Trophoblast cell (in vitro differentiated cells and primary cell): ENCODE results near the gene PAEP.

Experiments
- DNase-seq, 2 donors: peaks; one replicate each; pipeline ENCODE4 v3.0.0-alpha.2; 2016
- H2AFZ ChIP-seq: 2 replicates; pipeline ENCODE4 v1.6.1; 2013; ENCODE audit warnings: low read length, moderate library complexity, mild to moderate bottlenecking; ENCODE audit not compliant: insufficient read depth, poor library complexity
- H2AK5ac ChIP-seq: 2 replicates; pipeline ENCODE4 v1.6.1; 2013; ENCODE audit warnings: mild to moderate bottlenecking, low read length
- H2BK120ac ChIP-seq: 2 replicates; pipeline ENCODE4 v1.6.1; 2013; ENCODE audit warnings: low read length, mild to moderate bottlenecking, moderate library complexity; ENCODE audit not compliant: insufficient read depth, poor library complexity
- H2BK12ac ChIP-seq: 2 replicates; pipeline ENCODE4 v1.6.1; 2013; ENCODE audit warnings: mild to moderate bottlenecking, low read length, moderate library complexity
- H2BK5ac ChIP-seq: 2 replicates; pipeline ENCODE4 v1.6.1; 2013; ENCODE audit warnings: low read length, low read depth, moderate library complexity, mild to moderate bottlenecking; ENCODE audit not compliant: poor library complexity
- H3K14ac ChIP-seq: 2 replicates; pipeline ENCODE4 v1.6.1; 2013; ENCODE audit warnings: mild to moderate bottlenecking, low read length
- H3K18ac ChIP-seq: 2 replicates; pipeline ENCODE4 v1.6.1; 2013; ENCODE audit warnings: mild to moderate bottlenecking, low read length
- H3K23ac ChIP-seq: 2 replicates; pipeline ENCODE4 v1.6.1; 2013; ENCODE audit warnings: low read length
- H3K27ac ChIP-seq: 2 replicates; pipeline ENCODE4 v1.5.1; 2013; ENCODE audit warnings: low read depth, mild to moderate bottlenecking, inconsistent platforms, low read length, moderate library complexity
- H3K27me3 ChIP-seq: 2 replicates; pipeline ENCODE4 v1.6.1; 2013; ENCODE audit warnings: inconsistent platforms, mild to moderate bottlenecking, low read length, moderate library complexity; ENCODE audit not compliant: insufficient read depth
- H3K36me3 ChIP-seq, 2 experiments: 1 replicate in 1 of 2; 2 replicates in 1 of 2; pipeline ENCODE4 v1.6.1; 2013; ENCODE audit warnings: low read length in 2 of 2, mild to moderate bottlenecking in 2 of 2, moderate library complexity in 1 of 2; ENCODE audit not compliant: insufficient read depth in 2 of 2, control insufficient read depth in 1 of 2
- H3K4ac ChIP-seq: 2 replicates; pipeline ENCODE4 v1.6.1; 2013; ENCODE audit warnings: low read depth, mild to moderate bottlenecking, low read length, moderate library complexity
- H3K4me1 ChIP-seq, 2 experiments: 1 replicate in 1 of 2; 2 replicates in 1 of 2; pipeline ENCODE4 v1.6.1; 2013; ENCODE audit warnings: low read length in 2 of 2, mild to moderate bottlenecking in 2 of 2, moderate library complexity in 1 of 2; ENCODE audit not compliant: insufficient read depth in 2 of 2, control insufficient read depth in 1 of 2
- H3K4me2 ChIP-seq: 2 replicates; pipeline ENCODE4 v1.6.1; 2013; ENCODE audit warnings: inconsistent platforms, mild to moderate bottlenecking, low read length, moderate library complexity
- H3K4me3 ChIP-seq: 2 replicates; pipeline ENCODE4 v1.5.1; 2013; ENCODE audit warnings: mild to moderate bottlenecking, low read depth, low read length, inconsistent platforms
- H3K79me1 ChIP-seq: one replicate; pipeline ENCODE4 v1.6.1; 2013; ENCODE audit warnings: low read length
- H3K79me2 ChIP-seq: 2 replicates; pipeline ENCODE4 v1.6.1; 2013; ENCODE audit warnings: low read length, mild to moderate bottlenecking; ENCODE audit not compliant: control insufficient read depth, insufficient read depth, poor library complexity
- H3K9ac ChIP-seq: 2 replicates; pipeline ENCODE4 v1.6.1; 2013; ENCODE audit warnings: mild to moderate bottlenecking, low read length
- H3K9me3 ChIP-seq: 2 replicates; pipeline ENCODE4 v1.6.1; 2013; ENCODE audit warnings: low read depth, mild to moderate bottlenecking, control low read depth, inconsistent platforms, low read length; ENCODE audit not compliant: insufficient read depth
- H4K12ac ChIP-seq: 2 replicates; pipeline ENCODE4 v1.6.1; 2013; ENCODE audit warnings: low read depth, mild to moderate bottlenecking, low read length, moderate library complexity
- H4K8ac ChIP-seq: 2 replicates; pipeline ENCODE4 v1.6.1; 2013; ENCODE audit warnings: low read depth, mild to moderate bottlenecking, low read length, moderate library complexity
- H4K91ac ChIP-seq: one replicate; pipeline ENCODE4 v1.6.1; 2013; ENCODE audit warnings: low read depth, mild to moderate bottlenecking, low read length, moderate library complexity
- WGBS: extraction: QIAGEN DNeasy Blood & Tissue Kit; methylation state at CpG from one replicate; pipeline ENCODE4 v1.1.7; 2013; ENCODE audit warnings: missing lambda C conversion rate; ENCODE audit not compliant: insufficient read length, insufficient coverage; ENCODE audit errors: extremely low coverage; 5-methylcytosine and 5-hydroxymethylcytosine counted together

The PAEP gene

GRCh38 chr9:135575995-135576631, 14.6 kb downstream of the PAEP start:
- Histone ChIP-seq H3K18ac (no peak overlapping the region), H3K4ac (no peak overlapping the region), H4K8ac (no peak overlapping the region), H3K79me2 (no peaks in the 10 kb centered on the region), H3K9me3 (peaks cover 10% of the 10 kb centered on the region), H2BK12ac (no peak overlapping the region), H3K4me3 (no peak overlapping the region), H2BK5ac (no peak overlapping the region), H2BK120ac (no peak overlapping the region), H3K36me3 (no peaks in the 10 kb centered on the region), H3K23ac (no peak overlapping the region), H3K9ac (no peak overlapping the region), H4K91ac (no peak overlapping the region), H3K14ac (no peak overlapping the region), H2AFZ (no peak overlapping the region), H2AK5ac (no peak overlapping the region), H3K27ac (no peak overlapping the region), H3K27me3 (no peaks in the 10 kb centered on the region), H3K4me2 (no peak overlapping the region), H3K79me1 (no peaks in the 10 kb centered on the region), H3K4me1 (no peaks in the 10 kb centered on the region), H4K12ac (no peak overlapping the region)
- WGBS: no CpG with 5 or more reads among the region's 22 CpGs
- DNase-seq: no peak

DNA sequence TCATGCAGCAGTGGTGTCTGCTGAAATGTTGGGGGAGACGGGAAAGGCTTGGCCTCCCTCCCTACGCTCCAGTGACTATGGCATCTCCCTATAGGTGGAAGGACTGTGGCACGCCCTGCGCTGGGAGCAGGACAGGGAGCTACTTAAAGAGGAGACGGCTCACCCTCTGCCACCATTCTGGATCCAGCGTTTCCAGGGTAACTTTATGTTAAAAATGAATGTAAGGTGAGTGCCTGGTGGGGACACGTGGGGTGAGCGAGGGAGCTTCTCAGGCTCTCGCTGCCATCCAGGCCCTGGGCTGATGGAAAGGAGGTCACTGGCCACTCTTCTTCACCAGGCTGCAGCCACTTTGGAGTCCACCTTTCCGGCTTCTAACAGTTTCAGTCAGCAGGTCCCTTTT, 15.7 kb downstream of the PAEP start:
- no CpG with 5 or more reads among the region's 10 CpGs for WGBS
- no peak for DNase-seq
- Histone ChIP-seq H3K79me2 (no peaks in the 10 kb centered on the region), H3K27me3 (no peaks in the 10 kb centered on the region), H3K9me3 (peaks cover 16% of the 10 kb centered on the region), H4K91ac (no peak overlapping the region), H3K9ac (no peak overlapping the region), H2BK12ac (no peak overlapping the region), H2BK5ac (no peak overlapping the region), H3K4ac (no peak overlapping the region), H3K36me3 (no peaks in the 10 kb centered on the region), H4K8ac (no peak overlapping the region), H2BK120ac (no peak overlapping the region), H3K4me2 (no peak overlapping the region), H3K23ac (no peak overlapping the region), H4K12ac (no peak overlapping the region), H3K18ac (no peak overlapping the region), H2AFZ (no peak overlapping the region), H3K27ac (no peak overlapping the region), H3K4me3 (no peak overlapping the region), H3K4me1 (no peaks in the 10 kb centered on the region), H3K79me1 (no peaks in the 10 kb centered on the region), H3K14ac (no peak overlapping the region), H2AK5ac (no peak overlapping the region)

DNA sequence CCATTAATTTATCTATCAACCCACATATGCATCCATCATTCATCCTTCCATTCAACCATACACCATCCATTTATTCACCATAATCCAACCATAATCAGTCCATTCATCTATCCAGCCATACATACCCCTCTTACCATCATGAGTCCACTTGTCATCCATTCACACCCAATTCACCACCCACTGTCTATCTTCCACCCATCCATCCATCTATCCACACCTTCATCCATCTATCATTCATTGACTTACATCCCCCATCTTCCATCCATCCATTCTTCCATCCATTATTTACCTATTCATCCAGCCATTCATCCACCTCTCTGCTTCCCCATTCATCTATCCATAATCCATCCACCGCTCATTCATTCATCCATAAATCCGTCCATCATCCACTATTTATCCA, 17.8 kb downstream of the PAEP start:
- Histone ChIP-seq H3K79me2 (no peaks in the 10 kb centered on the region), H3K23ac (no peak overlapping the region), H3K9me3 (peaks cover 16% of the 10 kb centered on the region), H3K4ac (no peak overlapping the region), H3K79me1 (no peaks in the 10 kb centered on the region), H2AFZ (no peak overlapping the region), H3K27me3 (no peaks in the 10 kb centered on the region), H3K14ac (no peak overlapping the region), H3K4me3 (no peak overlapping the region), H4K8ac (no peak overlapping the region), H3K36me3 (no peaks in the 10 kb centered on the region), H3K9ac (no peak overlapping the region), H4K91ac (no peak overlapping the region), H2AK5ac (no peak overlapping the region), H3K4me1 (no peaks in the 10 kb centered on the region), H3K27ac (no peak overlapping the region), H3K4me2 (no peak overlapping the region), H2BK120ac (no peak overlapping the region), H3K18ac (no peak overlapping the region), H2BK12ac (no peak overlapping the region), H2BK5ac (no peak overlapping the region), H4K12ac (no peak overlapping the region)
- 100% methylated on average over 2 of the region's 2 CpGs for WGBS
- DNase-seq: no peak

DNA sequence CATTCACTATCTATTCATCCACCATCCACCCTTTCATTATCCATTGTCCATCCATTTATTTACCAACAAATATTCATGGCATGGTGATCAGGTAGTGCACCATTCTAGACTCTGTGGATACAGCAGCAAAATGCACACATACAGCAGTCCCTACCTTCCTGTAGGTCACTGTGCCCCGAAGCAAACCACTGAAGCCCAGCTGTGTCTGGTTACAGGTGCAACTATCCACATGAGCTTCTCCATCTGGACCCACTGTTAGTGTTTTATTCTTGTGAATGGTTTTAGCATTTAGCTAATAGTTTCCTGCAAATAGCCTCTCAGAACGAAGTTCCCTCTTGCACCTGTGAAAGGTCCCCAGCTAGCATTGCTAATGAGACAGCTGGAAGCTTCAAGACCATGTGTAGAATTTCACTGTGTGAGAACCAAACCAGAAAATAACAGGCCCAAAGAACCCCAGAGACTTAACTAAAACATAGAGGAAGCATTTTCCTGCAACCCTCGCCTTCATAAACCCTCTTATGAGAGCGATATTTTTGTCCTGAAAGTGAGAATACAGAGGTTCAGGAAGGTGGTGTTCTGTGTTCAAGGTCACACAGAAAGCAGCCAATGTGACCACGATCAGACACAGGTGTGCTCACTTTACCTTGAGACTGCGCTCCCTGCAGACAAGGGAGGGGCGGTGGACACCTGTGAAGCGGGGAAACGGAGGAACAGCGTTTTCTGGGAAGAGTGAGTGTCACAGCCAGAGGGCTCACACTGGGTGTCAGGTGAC, 18.5 kb downstream of the PAEP start:
- Histone ChIP-seq H3K23ac (no peak overlapping the region), H3K79me1 (no peaks in the 10 kb centered on the region), H3K18ac (no peak overlapping the region), H3K9me3 (peaks cover 15% of the 10 kb centered on the region), H3K4me2 (no peak overlapping the region), H3K4me1 (no peaks in the 10 kb centered on the region), H2AK5ac (no peak overlapping the region), H2BK5ac (no peak overlapping the region), H3K4me3 (no peak overlapping the region), H3K36me3 (no peaks in the 10 kb centered on the region), H3K27me3 (no peaks in the 10 kb centered on the region), H4K8ac (no peak overlapping the region), H3K27ac (no peak overlapping the region), H3K79me2 (no peaks in the 10 kb centered on the region), H4K12ac (no peak overlapping the region), H3K4ac (no peak overlapping the region), H3K14ac (no peak overlapping the region), H2BK120ac (no peak overlapping the region), H3K9ac (no peak overlapping the region), H4K91ac (no peak overlapping the region), H2BK12ac (no peak overlapping the region), H2AFZ (no peak overlapping the region)
- WGBS: no CpG with 5 or more reads among the region's 10 CpGs
- DNase-seq: no peak
